A549 treated with DMSO at 1 μM for 4 hours (cell line): ENCODE measurements around the gene MMP11. TPM values are rescaled to one million over a fixed set of nuclear protein-coding genes. Genes with fewer than 3 reads are reported as not detected.

Experiments
- total RNA-seq: library from RNA; stranded (reverse); fragments of 200-300 nt; extraction: Qiagen RNA extraction; gene quantifications from 5 replicates; pipeline ENCODE4 v1.2.3, GENCODE V29; 2022; ENCODE audit warnings: low read depth

The MMP11 gene, protein sequence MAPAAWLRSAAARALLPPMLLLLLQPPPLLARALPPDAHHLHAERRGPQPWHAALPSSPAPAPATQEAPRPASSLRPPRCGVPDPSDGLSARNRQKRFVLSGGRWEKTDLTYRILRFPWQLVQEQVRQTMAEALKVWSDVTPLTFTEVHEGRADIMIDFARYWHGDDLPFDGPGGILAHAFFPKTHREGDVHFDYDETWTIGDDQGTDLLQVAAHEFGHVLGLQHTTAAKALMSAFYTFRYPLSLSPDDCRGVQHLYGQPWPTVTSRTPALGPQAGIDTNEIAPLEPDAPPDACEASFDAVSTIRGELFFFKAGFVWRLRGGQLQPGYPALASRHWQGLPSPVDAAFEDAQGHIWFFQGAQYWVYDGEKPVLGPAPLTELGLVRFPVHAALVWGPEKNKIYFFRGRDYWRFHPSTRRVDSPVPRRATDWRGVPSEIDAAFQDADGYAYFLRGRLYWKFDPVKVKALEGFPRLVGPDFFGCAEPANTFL
- total RNA-seq, result 0.11 to 0.23 TPM (median 0.14 TPM) in 5 replicates

GRCh38 chr22:23772649-23773473, at the start of gene MMP11:
Gene MMP11 (plus strand): TSS chr22:23772849. CDS start chr22:23772871, 22 bp downstream.

GRCh38 chr22:23750714-23751440, 21.8 kb upstream of the MMP11 start, which contains the start of gene ZNF70:
Gene ZNF70 (minus strand): TSS chr22:23751112. CDS start chr22:23745140, 5,972 bp downstream.

DNA sequence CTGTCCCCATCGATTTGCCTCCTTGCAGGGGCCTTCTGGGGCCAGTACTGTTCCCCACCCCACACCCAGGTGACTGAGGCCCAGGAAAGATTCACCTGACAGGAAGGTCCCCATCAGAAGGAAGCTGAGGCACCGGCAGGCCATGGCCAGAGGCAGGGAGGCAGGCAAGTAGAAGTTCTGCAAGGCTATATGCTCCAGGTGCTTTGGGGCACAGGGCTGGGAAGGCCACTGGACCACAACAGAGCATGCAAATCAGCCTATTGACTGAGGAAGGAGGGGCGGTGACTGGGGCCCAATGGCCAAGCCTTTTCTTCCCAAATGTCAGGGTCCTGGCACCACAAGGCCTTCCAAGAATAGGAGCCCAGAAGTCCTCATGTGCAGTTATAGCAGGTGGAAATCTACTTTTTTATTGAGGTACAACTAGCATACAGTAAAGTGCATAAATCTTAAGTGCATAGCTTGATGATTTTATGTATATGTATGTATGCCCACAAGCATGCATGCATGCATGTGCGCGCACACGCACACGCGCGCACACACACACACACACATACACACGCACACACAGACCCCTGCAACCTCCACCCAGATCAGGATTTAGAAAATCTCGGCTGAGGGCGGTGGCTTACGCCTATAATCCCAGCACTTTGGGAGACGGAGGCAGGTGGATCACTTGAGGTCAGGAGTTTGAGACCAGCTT, 18.3 kb upstream of the MMP11 start, which contains the start of gene VPREB3:
Gene VPREB3 (minus strand): TSS at position 206 of the 700 bp plus-strand sequence. CDS start 62 bp downstream, at position 144.

DNA sequence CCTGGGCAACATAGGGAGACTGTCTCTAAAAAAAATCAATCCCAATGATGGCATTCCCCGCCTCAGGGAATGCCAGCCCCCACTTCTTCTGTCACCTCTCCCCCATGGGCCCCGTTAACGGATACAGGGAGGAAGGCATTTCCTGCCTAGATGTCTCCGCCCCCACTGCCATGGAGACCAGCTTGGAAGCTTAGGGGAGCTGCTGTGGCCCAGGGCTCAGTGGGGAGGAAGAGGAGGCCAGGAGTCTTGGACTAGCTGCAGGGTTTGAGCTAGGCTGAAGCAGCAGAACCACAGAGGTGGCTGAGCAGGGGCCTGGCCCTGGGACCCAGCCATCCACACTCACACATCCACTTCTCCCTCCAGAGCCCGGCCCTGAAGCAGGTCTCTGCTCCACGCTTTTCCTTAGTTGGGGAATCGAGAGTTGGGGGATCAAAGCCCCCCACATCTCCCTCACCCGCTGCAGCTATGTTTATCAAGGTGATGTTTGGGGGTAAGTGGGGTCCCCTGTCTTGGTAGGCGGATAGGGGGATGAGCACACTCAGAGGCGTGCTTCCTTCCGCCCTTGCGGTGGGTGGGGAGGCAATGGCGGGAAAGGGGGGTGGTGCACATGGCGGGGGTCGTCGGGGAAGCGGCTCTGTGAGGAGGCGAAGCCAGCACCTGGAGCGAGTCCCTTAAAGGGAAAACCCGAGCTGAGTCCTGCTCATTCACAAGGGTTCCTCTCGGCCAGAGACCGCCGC, 9.6 kb upstream of the MMP11 start, which contains the start of gene C22orf15:
Gene C22orf15 (plus strand): TSS at position 149 of the 737 bp plus-strand sequence. CDS start 317 bp downstream, at position 466.

DNA sequence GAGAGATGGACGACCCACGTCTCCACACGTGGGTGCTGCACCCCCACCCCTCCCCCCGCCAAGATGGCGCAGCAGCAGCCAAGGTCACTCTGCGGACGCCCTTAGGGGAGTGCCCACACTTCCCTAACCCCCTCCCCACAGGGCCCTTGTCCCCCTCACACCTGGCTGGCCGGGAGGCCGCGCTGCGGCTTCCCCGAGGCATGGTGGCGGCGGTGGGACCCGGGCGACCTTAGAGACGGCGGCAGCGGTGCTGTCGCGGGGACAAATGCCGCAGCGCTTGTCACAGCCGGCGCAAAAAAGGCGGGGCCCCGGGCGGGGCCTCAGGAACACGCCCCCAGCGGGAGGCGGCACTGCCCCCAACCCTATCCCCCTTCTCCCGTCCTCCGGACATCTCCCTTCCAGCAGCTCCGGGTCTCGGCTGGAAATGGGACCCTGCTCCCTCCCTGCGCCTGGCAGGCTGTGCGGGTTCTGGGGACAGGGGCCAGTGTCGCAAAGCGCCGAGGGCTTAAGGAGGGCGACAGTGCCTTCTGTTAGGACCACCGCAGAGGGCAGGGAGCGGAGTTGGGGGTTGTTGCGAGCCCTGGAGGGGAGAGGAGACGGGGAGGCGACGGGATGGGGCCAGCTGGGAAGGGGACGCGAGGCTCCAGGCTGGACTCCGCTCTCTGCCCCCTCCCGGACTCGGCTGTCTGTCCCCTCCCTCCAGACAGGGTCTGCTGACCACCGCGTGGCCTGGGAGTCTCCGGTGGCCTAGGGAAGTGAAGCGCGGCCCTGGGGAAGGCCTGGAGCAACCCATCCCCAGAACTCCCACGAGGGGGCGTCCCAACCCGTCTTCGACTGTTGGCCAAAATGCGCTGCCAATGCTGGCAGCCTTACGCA, 4.7 kb upstream of the MMP11 start, which contains the start of gene CHCHD10:
Gene CHCHD10 (minus strand): TSS at position 300 of the 876 bp plus-strand sequence. CDS start 98 bp downstream, at position 202.

GRCh38 chr22:23786752-23787599, 14.3 kb downstream of the MMP11 start, which contains the start of gene SMARCB1:
Gene SMARCB1 (plus strand): TSS chr22:23786966. CDS start chr22:23787170, 204 bp downstream.

Other genes with a start within 250 kb of the MMP11 start
- not detected in 5 replicates for gene IGLL1, start 192.6 kb upstream of the MMP11 start, total RNA-seq
- 0.09 to 0.26 TPM (median 0.13 TPM) in 4 of 5 replicates, not detected in the other for gene DRICH1, start 140.5 kb upstream of the MMP11 start, total RNA-seq
- gene RGL4, start 81.8 kb upstream of the MMP11 start, total RNA-seq, result 0.04 TPM in 1 of 5 replicates, not detected in the others
- gene ZNF70, start 21.7 kb upstream of the MMP11 start, total RNA-seq, result 0.99 to 1.3 TPM (median 1.2 TPM) in 5 replicates
- 0.51 to 0.87 TPM (median 0.64 TPM) in 5 replicates for gene VPREB3, start 18.4 kb upstream of the MMP11 start, total RNA-seq
- not detected in 5 replicates for gene C22orf15, start 9.9 kb upstream of the MMP11 start, total RNA-seq
- 84.1 to 177 TPM (median 168 TPM) in 5 replicates for gene CHCHD10, start 4.9 kb upstream of the MMP11 start, total RNA-seq
- gene SMARCB1, start 14.1 kb downstream of the MMP11 start, total RNA-seq, result 47.3 to 58.2 TPM (median 50.3 TPM) in 5 replicates
- 0.43 to 0.69 TPM (median 0.47 TPM) in 5 replicates for gene DERL3, start 66.2 kb downstream of the MMP11 start, total RNA-seq
- gene SLC2A11, start 85.0 kb downstream of the MMP11 start, total RNA-seq, result 8.7 to 10.0 TPM (median 9.7 TPM) in 5 replicates
- 485 to 881 TPM (median 831 TPM) in 5 replicates for gene MIF, start 121.5 kb downstream of the MMP11 start, total RNA-seq
- 0.17 to 0.54 TPM (median 0.26 TPM) in 5 replicates for gene GSTT2B, start 188.3 kb downstream of the MMP11 start, total RNA-seq
- 1.6 to 1.9 TPM (median 1.7 TPM) in 5 replicates for gene DDTL, start 194.0 kb downstream of the MMP11 start, total RNA-seq
- 103 to 162 TPM (median 139 TPM) in 5 replicates for gene DDT, start 201.6 kb downstream of the MMP11 start, total RNA-seq
- gene GSTT2, start 207.3 kb downstream of the MMP11 start, total RNA-seq, result not detected in 5 replicates
- gene GSTT4, start 232.6 kb downstream of the MMP11 start, total RNA-seq, result not detected in 5 replicates
- gene CABIN1, start 238.5 kb downstream of the MMP11 start, total RNA-seq, result 17.3 to 22.7 TPM (median 20.2 TPM) in 5 replicates